ENCODE results near the gene PRKN.

Gene PRKN

GRCh38 chr6:161414180-161414579 lies 1313.4 kb downstream of the PRKN start:
- DNase-seq (ENCODE audit: low read depth): no peak

GRCh38 chr6:161413355-161413771 lies 1314.2 kb downstream of the PRKN start:
- no peak for DNase-seq (ENCODE audit: low read depth)

- no peak for DNase-seq (ENCODE audit: low read depth)
These were observed 1314.8 kb downstream of the PRKN start for GRCh38 chr6:161412795-161413194.

GRCh38 chr6:161411265-161411944 lies 1316.2 kb downstream of the PRKN start:
- DNase-seq (ENCODE audit: low read depth): peak; percentile 31

- no peak for DNase-seq (ENCODE audit: low read depth)
These were observed 1316.8 kb downstream of the PRKN start for GRCh38 chr6:161410736-161411135.

- no peak for DNase-seq (ENCODE audit: low read depth)
These were observed 1317.5 kb downstream of the PRKN start for GRCh38 chr6:161410076-161410475.

GRCh38 chr6:161409353-161409752 lies 1318.2 kb downstream of the PRKN start:
- DNase-seq (ENCODE audit: low read depth): no peak

- no peak for DNase-seq (ENCODE audit: low read depth)
These were observed 1319.5 kb downstream of the PRKN start for GRCh38 chr6:161408041-161408440.

GRCh38 chr6:161407581-161407980 lies 1320.0 kb downstream of the PRKN start:
- peak; percentile 85 for DNase-seq (ENCODE audit: low read depth)

GRCh38 chr6:161407115-161407514 lies 1320.5 kb downstream of the PRKN start:
- no peak for DNase-seq (ENCODE audit: low read depth)

- DNase-seq (ENCODE audit: low read depth): peak; percentile 97
These were observed 1320.9 kb downstream of the PRKN start for GRCh38 chr6:161406646-161407045.

GRCh38 chr6:161405418-161405817 lies 1322.1 kb downstream of the PRKN start:
- no peak for DNase-seq (ENCODE audit: low read depth)

- no peak for DNase-seq (ENCODE audit: low read depth)
These were observed 1323.8 kb downstream of the PRKN start for GRCh38 chr6:161403717-161404116.

GRCh38 chr6:161401587-161402309 lies 1325.8 kb downstream of the PRKN start:
- no peak for DNase-seq (ENCODE audit: low read depth)

GRCh38 chr6:161400671-161401070 lies 1326.9 kb downstream of the PRKN start:
- no peak for DNase-seq (ENCODE audit: low read depth)

- no peak for DNase-seq (ENCODE audit: low read depth)
These were observed 1331.0 kb downstream of the PRKN start for GRCh38 chr6:161396539-161396938.

GRCh38 chr6:161395716-161396231 lies 1331.8 kb downstream of the PRKN start:
- DNase-seq (ENCODE audit: low read depth): no peak

GRCh38 chr6:161394437-161394836 lies 1333.1 kb downstream of the PRKN start:
- no peak for DNase-seq (ENCODE audit: low read depth)

GRCh38 chr6:161393839-161394364 lies 1333.7 kb downstream of the PRKN start:
- peak; percentile 93 for DNase-seq (ENCODE audit: low read depth)

- DNase-seq (ENCODE audit: low read depth): no peak
These were observed 1334.3 kb downstream of the PRKN start for GRCh38 chr6:161393292-161393691.

GRCh38 chr6:161389756-161390155 lies 1337.8 kb downstream of the PRKN start:
- DNase-seq (ENCODE audit: low read depth): no peak

GRCh38 chr6:161383951-161384350 lies 1343.6 kb downstream of the PRKN start:
- DNase-seq (ENCODE audit: low read depth): no peak

Data from iris pigment epithelial cell (primary cell).